HUES48 (cell line): ENCODE data around the gene FRMD1.

ENCODE experiments used
- H3K27ac ChIP-seq: one replicate; pipeline ENCODE4 v1.7.0; 2013; ENCODE audit warnings: low read depth, low read length, inconsistent platforms
- H3K27me3 ChIP-seq: 2 replicates; pipeline ENCODE4 v1.6.1; 2013; ENCODE audit warnings: mild to moderate bottlenecking, low read length; ENCODE audit not compliant: control insufficient read depth, insufficient read depth
- H3K36me3 ChIP-seq: 2 replicates; pipeline ENCODE4 v1.6.1; 2013; ENCODE audit warnings: low read length; ENCODE audit not compliant: control insufficient read depth, insufficient read depth
- H3K4me1 ChIP-seq: 2 replicates; pipeline ENCODE4 v1.6.1; 2013; ENCODE audit warnings: mild to moderate bottlenecking, low read length; ENCODE audit not compliant: control insufficient read depth, insufficient read depth
- H3K4me3 ChIP-seq: 2 replicates; pipeline ENCODE4 v1.5.1; 2013; ENCODE audit warnings: mild to moderate bottlenecking, low read depth, low read length
- H3K9ac ChIP-seq: 2 replicates; pipeline ENCODE4 v1.6.1; 2013; ENCODE audit warnings: mild to moderate bottlenecking, low read depth, low read length, moderate library complexity
- H3K9me3 ChIP-seq: 2 replicates; pipeline ENCODE4 v1.6.1; 2013; ENCODE audit warnings: low read length; ENCODE audit not compliant: control insufficient read depth, insufficient read depth

Gene FRMD1

DNA sequence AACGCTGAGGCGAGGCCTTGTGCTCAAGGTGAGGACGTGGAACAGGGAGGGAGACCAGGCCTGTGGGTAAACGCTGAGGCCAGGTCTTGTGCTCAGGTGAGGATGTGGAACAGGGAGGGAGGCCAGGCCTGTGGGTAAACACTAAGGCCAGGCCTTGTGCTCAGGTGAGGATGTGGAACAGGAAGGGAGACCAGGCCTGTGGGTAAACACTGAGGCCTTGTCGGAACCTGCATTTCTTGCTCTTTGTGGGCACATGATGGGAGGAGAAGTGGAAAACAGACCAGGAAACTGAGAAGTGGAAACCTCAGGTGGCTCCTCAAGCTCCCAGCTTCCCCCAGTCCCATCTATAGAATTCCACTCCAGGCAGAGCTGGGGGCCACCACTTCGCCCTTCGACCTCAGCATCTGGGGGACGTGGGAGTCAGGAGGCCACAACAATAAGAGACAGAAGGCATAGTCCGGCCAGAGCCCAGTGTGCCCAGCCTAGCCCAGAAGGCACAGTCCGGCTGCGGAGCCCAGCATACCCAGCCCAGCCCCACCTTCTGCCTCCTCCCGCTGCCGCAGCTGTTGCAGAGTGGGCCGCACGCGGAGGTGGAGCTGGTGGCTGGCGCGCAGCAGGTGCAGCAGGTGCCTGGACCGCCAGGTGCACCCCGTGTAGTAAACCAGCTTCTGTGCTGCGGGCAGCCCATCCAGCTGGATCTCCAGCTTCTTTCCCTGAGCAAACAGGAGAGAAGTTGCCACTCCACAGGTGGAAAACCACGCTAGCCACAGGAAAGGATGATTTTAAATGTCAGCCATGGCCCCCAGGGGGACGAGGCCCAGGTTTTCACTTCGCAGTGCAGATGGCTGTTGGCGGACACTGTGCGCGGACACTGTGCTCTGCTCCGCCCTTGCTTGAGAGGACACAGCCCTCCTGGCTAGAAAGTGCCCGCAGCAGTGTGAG, 17.5 kb downstream of the FRMD1 start:
- Histone ChIP-seq H3K27me3 (no peaks in the 10 kb centered on the region), H3K9ac (no peak overlapping the region), H3K4me3 (no peak overlapping the region), H3K9me3 (no peaks in the 10 kb centered on the region), H3K27ac (no peak overlapping the region), H3K4me1 (no peaks in the 10 kb centered on the region), H3K36me3 (no peaks in the 10 kb centered on the region)

DNA sequence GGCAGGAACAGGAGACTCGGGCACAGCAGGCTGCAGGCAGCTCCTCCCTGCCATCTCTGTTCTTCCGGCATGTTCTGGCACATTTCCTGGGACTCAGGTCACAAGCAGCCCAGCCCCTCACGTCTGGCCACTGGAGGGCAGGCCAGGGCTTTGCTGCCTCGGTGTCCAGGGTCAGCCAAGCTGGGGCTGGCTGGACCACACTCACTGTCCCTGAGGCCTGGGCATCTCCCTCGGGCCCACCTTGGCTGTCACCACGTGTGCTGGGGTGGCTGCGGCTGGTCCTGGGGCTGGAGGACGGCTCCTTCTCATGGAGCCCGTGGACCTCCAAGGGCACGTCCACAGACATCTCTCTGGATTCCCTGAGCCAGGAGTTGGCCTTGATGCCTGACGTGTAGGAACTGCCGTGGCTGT, 18.5 kb downstream of the FRMD1 start:
- no peak overlapping the region for H3K4me3 ChIP-seq
- H3K9ac ChIP-seq, result no peak overlapping the region
- no peaks in the 10 kb centered on the region for H3K4me1 ChIP-seq
- no peaks in the 10 kb centered on the region for H3K36me3 ChIP-seq
- no peak overlapping the region for H3K27ac ChIP-seq
- no peaks in the 10 kb centered on the region for H3K27me3 ChIP-seq
- H3K9me3 ChIP-seq, result no peaks in the 10 kb centered on the region

DNA sequence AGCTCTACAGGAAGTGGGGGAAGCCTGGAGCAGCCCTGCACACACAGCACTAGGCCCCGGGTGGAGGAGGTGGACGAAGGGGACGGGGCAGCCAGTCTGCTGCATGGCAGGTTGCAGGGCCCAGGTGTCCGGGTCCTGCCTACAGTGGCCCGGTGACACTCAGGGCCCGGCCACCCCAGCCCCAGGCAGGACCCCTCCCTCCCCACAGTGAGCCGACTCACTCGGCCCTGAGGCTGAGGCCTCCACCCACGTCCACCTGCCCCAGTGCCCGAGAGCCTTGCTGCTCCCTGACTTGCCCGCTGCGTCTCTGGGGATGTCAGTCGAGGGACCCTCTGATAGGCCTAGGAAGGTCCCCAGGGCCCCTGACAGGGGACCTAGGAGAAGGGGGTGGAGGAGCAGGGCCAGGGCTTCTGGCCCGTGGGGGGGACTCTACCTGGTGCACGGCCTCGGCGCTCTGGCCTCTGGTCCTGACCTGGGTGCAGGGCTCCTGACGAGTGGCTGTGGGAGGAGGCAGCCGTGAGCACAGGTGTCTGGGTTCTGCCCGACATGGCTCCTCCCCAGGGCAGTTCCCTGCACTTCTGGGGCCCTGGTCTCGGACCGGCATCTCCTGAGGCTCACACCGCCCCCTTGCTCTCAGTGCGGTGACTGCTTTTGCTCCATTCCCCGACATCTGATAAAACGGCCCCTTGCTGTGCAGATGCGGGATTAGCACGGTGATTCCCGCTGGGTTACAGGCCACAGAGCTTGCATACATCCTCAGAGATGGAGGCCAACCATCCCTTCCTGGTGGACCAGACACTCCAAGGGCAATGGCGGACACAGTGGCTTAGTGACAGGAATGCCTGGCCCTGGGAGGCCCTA, 20.1 kb downstream of the FRMD1 start:
- H3K9me3 ChIP-seq, result no peaks in the 10 kb centered on the region
- H3K4me3 ChIP-seq, result no peak overlapping the region
- no peak overlapping the region for H3K27ac ChIP-seq
- no peaks in the 10 kb centered on the region for H3K27me3 ChIP-seq
- no peaks in the 10 kb centered on the region for H3K36me3 ChIP-seq
- no peak overlapping the region for H3K9ac ChIP-seq
- no peaks in the 10 kb centered on the region for H3K4me1 ChIP-seq

DNA sequence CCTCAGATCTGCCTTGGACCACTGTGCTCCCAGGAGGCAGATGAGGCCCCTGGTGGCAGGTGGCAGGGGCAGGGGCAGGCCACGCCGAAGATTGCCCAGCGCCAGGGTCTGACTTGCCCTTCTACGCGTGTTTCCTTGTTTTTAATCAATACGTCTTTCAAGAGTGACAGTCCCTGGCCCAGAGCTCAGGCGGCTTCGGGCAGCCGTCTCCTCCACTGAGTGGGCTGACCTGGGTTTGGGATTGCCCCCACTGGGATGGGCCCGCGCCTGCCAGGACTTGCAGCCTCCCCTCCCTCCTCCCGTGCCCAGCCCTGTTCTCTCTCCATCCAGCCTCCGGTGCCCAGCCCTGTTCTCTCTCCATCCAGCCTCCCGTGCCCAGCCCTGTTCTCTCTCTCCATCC, 21.2 kb downstream of the FRMD1 start:
- Histone ChIP-seq H3K4me1 (no peaks in the 10 kb centered on the region), H3K9me3 (no peaks in the 10 kb centered on the region), H3K4me3 (no peak overlapping the region), H3K36me3 (no peaks in the 10 kb centered on the region), H3K27ac (no peak overlapping the region), H3K9ac (no peak overlapping the region), H3K27me3 (no peaks in the 10 kb centered on the region)

DNA sequence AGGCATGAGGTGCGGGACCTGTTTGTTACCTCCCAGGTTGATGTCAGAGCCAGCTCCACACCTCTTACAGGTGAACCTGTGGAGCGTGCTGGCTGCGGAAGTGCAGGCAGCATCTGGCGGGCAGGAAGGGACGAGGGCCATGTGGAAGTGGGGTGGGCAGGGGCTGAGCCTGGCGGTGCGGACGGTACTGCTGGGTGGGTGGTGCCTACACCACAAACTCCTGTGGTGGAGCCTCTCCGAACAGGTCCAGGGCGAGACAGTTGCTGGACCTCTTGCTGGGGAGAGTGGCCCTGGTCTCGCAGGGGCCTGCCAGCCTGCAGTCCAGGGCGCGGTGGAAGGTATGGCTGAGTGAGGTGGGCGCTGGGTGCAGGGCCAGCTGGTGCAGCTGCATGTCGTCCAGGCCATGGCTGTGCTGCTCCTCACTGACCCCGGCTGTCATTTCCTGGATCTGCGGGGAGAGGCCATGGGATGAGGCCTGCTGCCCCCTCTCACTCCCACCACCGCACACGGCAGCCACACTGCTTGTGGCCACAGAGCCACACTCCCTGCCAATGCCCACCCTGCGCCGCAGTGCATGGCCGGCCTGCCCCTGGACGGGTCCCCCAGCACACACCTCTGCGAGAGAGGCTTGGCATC, 22.0 kb downstream of the FRMD1 start:
- no peaks in the 10 kb centered on the region for H3K4me1 ChIP-seq
- no peak overlapping the region for H3K4me3 ChIP-seq
- no peaks in the 10 kb centered on the region for H3K27me3 ChIP-seq
- H3K27ac ChIP-seq, result no peak overlapping the region
- no peaks in the 10 kb centered on the region for H3K36me3 ChIP-seq
- H3K9me3 ChIP-seq, result no peaks in the 10 kb centered on the region
- H3K9ac ChIP-seq, result no peak overlapping the region

DNA sequence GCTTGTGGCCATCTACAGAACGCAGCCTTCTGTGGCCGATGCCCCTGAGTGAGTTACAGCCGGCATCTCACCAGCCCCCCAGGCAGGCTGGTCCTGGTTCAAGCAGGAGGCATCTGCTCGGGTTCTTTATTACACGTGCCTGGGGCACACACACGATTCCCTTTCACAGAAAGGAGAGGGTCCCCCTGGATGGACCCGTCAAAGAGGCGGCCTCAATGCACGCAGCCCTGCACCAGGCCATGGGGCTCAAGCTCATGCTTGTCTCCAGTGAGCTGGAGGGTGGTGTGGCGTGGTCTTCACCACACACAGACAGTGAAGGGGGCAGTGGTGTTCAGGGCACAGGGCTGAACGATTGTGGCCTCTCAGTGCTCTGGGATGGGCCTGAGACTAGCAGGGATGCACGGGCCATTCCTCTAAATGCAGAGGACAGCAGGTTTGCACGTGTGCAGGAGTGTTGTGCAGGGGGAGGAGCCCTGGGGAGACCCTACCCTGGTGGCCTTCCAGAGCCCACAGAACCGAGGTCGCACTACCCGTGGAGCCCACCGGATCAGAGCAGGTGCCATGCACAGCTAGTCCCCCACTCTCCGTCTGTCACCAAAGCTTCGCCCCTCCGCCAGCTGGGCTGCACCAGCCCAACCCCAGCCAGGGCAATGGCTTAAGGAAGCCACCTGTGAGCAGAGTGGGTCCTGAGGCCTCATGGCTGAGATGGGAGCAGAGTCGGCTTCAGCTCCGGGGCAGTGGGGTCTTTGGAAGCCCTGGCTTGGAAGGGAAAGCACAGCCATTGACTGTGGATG, 23.1 kb downstream of the FRMD1 start:
- H3K4me3 ChIP-seq, result no peak overlapping the region
- no peaks in the 10 kb centered on the region for H3K4me1 ChIP-seq
- H3K36me3 ChIP-seq, result no peaks in the 10 kb centered on the region
- no peaks in the 10 kb centered on the region for H3K27me3 ChIP-seq
- H3K9ac ChIP-seq, result no peak overlapping the region
- H3K27ac ChIP-seq, result no peak overlapping the region
- H3K9me3 ChIP-seq, result no peaks in the 10 kb centered on the region

DNA sequence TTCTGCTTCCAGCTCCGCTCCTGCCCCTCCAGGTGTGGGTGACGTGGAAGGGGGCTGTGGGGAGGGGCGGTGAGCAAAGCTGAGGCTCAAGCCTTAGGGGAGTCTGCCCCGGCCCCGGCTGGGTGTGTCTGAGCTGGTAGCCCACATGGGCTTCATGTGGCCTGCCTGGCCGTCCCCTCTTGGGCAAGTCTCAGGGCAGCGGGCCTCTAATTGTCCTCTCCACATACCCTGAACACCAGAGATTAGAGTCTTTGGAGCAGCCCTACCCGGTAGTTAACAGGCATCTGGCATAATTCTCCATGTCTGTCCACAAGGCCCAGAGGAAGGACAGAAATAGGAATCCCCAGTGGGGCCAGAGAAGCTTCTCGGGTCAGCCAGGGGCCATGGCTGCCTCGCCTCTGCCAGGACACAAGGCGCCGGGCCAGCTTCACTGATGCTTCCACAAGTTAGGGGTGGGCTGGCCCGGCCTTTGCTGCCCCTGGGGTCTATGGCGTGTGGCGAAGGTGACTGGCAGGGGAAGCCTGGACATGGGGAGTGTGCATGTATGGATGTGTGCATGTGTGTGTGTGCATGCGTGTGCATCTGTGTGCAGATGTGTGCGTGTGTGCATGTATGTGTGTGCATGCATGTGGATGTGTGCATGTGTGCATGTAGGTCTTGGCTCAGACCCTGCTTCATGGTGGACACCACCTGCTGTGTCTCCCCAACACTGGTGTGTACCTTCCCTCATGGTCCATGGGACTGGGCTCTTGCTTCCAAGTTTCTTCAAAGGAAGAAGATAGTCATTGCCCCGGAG, 24.0 kb downstream of the FRMD1 start:
- H3K27ac ChIP-seq, result no peak overlapping the region
- H3K9me3 ChIP-seq, result no peaks in the 10 kb centered on the region
- no peaks in the 10 kb centered on the region for H3K4me1 ChIP-seq
- H3K4me3 ChIP-seq, result no peak overlapping the region
- H3K9ac ChIP-seq, result no peak overlapping the region
- H3K36me3 ChIP-seq, result no peaks in the 10 kb centered on the region
- no peaks in the 10 kb centered on the region for H3K27me3 ChIP-seq

DNA sequence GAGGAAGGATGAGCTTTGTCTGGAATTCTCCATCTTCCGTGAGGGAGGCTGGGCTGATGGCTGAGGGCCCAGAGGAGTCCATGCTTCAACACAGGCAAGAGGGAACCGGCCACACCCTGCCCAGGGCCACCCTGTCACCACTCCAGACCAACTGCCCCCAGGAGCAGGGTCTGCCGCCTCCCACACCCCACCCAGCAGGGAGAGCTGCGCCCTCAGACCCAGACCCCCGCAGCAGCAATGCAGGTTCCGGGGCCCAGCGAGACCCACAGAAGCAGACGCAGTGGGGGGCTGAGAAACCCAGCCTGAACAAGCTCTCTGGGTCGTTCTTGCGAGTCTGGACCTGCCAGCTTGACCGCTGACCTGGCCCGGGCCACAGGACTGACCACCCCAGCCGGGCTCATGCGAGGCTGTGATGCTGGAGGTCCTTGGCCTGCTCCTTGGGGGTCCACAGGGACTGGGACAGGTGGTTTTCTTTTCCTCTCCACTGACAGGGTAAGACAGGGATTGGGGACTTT, 25.0 kb downstream of the FRMD1 start:
- Histone ChIP-seq H3K27me3 (no peaks in the 10 kb centered on the region), H3K9ac (no peak overlapping the region), H3K4me3 (no peak overlapping the region), H3K9me3 (no peaks in the 10 kb centered on the region), H3K36me3 (no peaks in the 10 kb centered on the region), H3K27ac (no peak overlapping the region), H3K4me1 (no peaks in the 10 kb centered on the region)

DNA sequence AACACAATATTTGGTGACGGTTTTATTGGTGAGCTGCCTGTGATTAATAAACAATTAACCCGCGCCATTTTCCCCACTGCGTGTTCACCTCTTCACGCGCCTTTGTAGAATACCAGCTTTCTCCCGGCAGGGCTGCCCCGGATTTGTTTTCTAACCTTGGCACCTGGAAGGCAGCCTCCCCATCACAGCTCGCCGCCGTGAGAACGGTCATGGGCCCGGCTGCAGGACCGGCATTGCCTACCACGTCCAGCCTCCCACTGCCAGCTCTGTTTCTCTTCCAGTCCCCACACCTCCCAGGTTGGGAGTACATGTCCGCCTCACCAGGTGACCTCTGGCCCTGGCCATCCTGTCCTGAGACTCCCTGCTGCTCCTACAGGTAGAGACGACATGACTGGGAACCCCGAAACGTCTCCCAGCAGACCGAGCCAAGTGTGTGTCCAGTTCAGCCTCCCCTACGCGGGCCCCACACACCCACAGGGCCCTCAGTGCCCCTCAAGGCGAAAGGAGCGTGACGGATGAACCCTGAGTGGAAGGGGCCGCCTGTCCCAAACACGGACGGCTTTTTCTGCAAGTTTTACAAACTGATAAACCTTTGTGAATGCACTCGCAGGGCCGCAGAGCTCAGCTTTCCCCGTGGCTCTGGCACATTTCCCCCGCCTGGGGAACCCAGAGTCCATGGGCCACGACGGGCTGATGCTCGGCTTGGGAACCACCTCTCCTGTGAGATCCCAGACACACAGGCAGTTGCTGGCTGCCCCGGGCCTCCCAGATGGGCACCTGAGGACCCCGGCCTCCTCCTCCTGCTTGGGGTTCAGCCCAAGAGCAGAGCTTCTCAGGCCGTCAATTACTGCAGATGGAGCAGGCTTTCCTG, 25.7 kb downstream of the FRMD1 start:
- Histone ChIP-seq H3K9me3 (no peaks in the 10 kb centered on the region), H3K4me3 (no peak overlapping the region), H3K27ac (no peak overlapping the region), H3K4me1 (no peaks in the 10 kb centered on the region), H3K27me3 (no peaks in the 10 kb centered on the region), H3K36me3 (no peaks in the 10 kb centered on the region), H3K9ac (no peak overlapping the region)
